HCT116 (cell line): ENCODE measurements around the gene KDM5C. TPM values are rescaled to one million over a fixed set of nuclear protein-coding genes. Genes with fewer than 3 reads are reported as not detected.
A peak's percentile ranks its signal among the peaks of the same experiment; 100 is the strongest.

Experiments
- ATAC-seq: fragments of 200-7000 bp; cut with Tn5 transposase; 2 replicates; pipeline ENCODE4 v1.9.1; 2020; ENCODE audit warnings: mild to moderate bottlenecking, moderate library complexity
- BruUV-seq: library from RNA; stranded (reverse); fragments of 400-500 nt; replicated peaks from 2 replicates; lab custom pipeline; 2021; lab: Mats Ljungman, UMichigan
- CTCF ChIA-PET: fragments of 300-600 bp; sonication (Branson Sonifier 250); formaldehyde crosslinking; loops from one replicate; lab custom pipeline; 2021; ENCODE audit warnings: antibody characterized with exemption; lab: Charles Lee
- POLR2A ChIA-PET: fragments of 300-600, 350-600 bp; sonication (Branson Sonifier 250); formaldehyde crosslinking; loops from one replicate; lab custom pipeline; 2021; ENCODE audit warnings: antibody characterized with exemption; lab: Charles Lee
- RAD21 ChIA-PET, 2 experiments: fragments of 300-600 bp; sonication (Branson Sonifier 250); formaldehyde crosslinking; loops; one replicate each; lab custom pipeline; 2023; ENCODE audit warnings: low total read pairs in 2 of 2; ENCODE audit not compliant: uncharacterized antibody in 2 of 2, unreplicated experiment in 2 of 2, low non-redundant PET in 1 of 2; lab: Charles Lee
- DNase-seq: peaks from one replicate; pipeline ENCODE4 v3.0.0-alpha.2; 2010; ENCODE audit warnings: low read depth, low spot score
- H2AFZ ChIP-seq: fragments of 200-600 bp; shearing (Covaris generic), sonication (generic); 2 replicates; pipeline ENCODE4 v1.6.1; 2017; ENCODE audit warnings: low read depth, mixed run types, mixed read lengths, antibody characterized with exemption, low read length; ENCODE audit not compliant: poor library complexity, severe bottlenecking
- H3K27ac ChIP-seq: 2 replicates; pipeline ENCODE4 v1.5.1; 2012; ENCODE audit warnings: low read depth, low read length
- H3K27me3 ChIP-seq: fragments of 200-600 bp; sonication (generic); 2 replicates; pipeline ENCODE4 v1.6.1; 2016; ENCODE audit warnings: mixed run types, low read length, mixed read lengths; ENCODE audit not compliant: insufficient read depth
- H3K36me3 ChIP-seq, 2 experiments: fragments of 200-500 bp in 1 of 2; fragments of 200-600 bp in 1 of 2; sonication (Bioruptor generic) in 1 of 2; sonication (generic) in 1 of 2; 2 replicates each; pipeline versions ENCODE4 v1.5.1 to v1.6.1; 2014 to 2016; ENCODE audit warnings: low read length in 2 of 2, inconsistent platforms in 1 of 2, mixed read lengths in 1 of 2, mixed run types in 1 of 2; ENCODE audit not compliant: insufficient read depth in 2 of 2, control insufficient read depth in 1 of 2
- H3K4me1 ChIP-seq, 2 experiments: fragments of 200-600 bp in 1 of 2; sonication (generic) in 1 of 2; 2 replicates each; pipeline versions ENCODE4 v1.5.1 to v1.6.1; 2012 to 2017; ENCODE audit warnings: low read length in 2 of 2, inconsistent platforms in 1 of 2, mild to moderate bottlenecking in 1 of 2, mixed read lengths in 1 of 2, mixed run types in 1 of 2, moderate library complexity in 1 of 2; ENCODE audit not compliant: insufficient read depth in 2 of 2, control insufficient read depth in 1 of 2
- H3K4me2 ChIP-seq: fragments of 200-600 bp; sonication (generic); 2 replicates; pipeline ENCODE4 v1.6.1; 2017; ENCODE audit warnings: mixed run types, low read length, mixed read lengths
- H3K4me3 ChIP-seq, 2 experiments: fragments of 200-600 bp in 1 of 2; sonication (generic) in 1 of 2; replicated peaks in 1 of 2; 2 replicates each; pipeline ENCODE4 v1.5.1; 2011 to 2016; ENCODE audit warnings: low read length in 2 of 2, control low read depth in 1 of 2, low read depth in 1 of 2, mild to moderate bottlenecking in 1 of 2, mixed read lengths in 1 of 2, mixed run types in 1 of 2
- H3K79me2 ChIP-seq: fragments of 200-600 bp; sonication (generic); 2 replicates; pipeline ENCODE4 v1.6.1; 2017; ENCODE audit warnings: mild to moderate bottlenecking, mixed run types, low read length, moderate library complexity, mixed read lengths; ENCODE audit not compliant: insufficient read depth
- H3K9ac ChIP-seq: fragments of 200-600 bp; sonication (generic); 2 replicates; pipeline ENCODE4 v1.6.1; 2016; ENCODE audit warnings: low read length, mixed read lengths
- H3K9me2 ChIP-seq: fragments of 200-600 bp; sonication (generic), shearing (Covaris generic); 2 replicates; pipeline ENCODE4 v1.6.1; 2017; ENCODE audit warnings: mixed run types, mild to moderate bottlenecking, moderate library complexity; ENCODE audit not compliant: insufficient read depth
- H3K9me3 ChIP-seq, 2 experiments: fragments of 200-500 bp in 1 of 2; fragments of 200-600 bp in 1 of 2; sonication (Bioruptor generic) in 1 of 2; sonication (generic) in 1 of 2; 2 replicates each; pipeline ENCODE4 v1.6.1; 2014 to 2017; ENCODE audit warnings: low read length in 2 of 2, mixed read lengths in 2 of 2, inconsistent platforms in 1 of 2, low read depth in 1 of 2, mild to moderate bottlenecking in 1 of 2, mixed run types in 1 of 2, moderate library complexity in 1 of 2; ENCODE audit not compliant: control insufficient read depth in 1 of 2, insufficient read depth in 1 of 2
- H4K20me1 ChIP-seq: fragments of 200-600 bp; sonication (generic), shearing (Covaris generic); 2 replicates; pipeline ENCODE4 v1.6.1; 2017; ENCODE audit warnings: mixed run types, mild to moderate bottlenecking, moderate library complexity; ENCODE audit not compliant: insufficient read depth
- CEBPB ChIP-seq: IDR thresholded peaks from 2 replicates; pipeline ENCODE4 v1.6.1; 2012; ENCODE audit warnings: low read depth
- EZH2 ChIP-seq: fragments of 200-600 bp; sonication (generic); IDR thresholded peaks from 2 replicates; pipeline ENCODE4 v1.6.1; 2017; ENCODE audit warnings: antibody characterized with exemption, mixed run types
- FOSL1 ChIP-seq: IDR thresholded peaks from 2 replicates; pipeline ENCODE4 v1.6.1; 2012; ENCODE audit warnings: low read depth
- JUND ChIP-seq: IDR thresholded peaks from 2 replicates; pipeline ENCODE4 v1.6.1; 2012
- REST ChIP-seq: IDR thresholded peaks from 2 replicates; pipeline ENCODE4 v1.6.1; 2012; ENCODE audit warnings: low read depth
- SRF ChIP-seq: IDR thresholded peaks from 2 replicates; pipeline ENCODE4 v1.6.1; 2012; ENCODE audit warnings: low read depth
- TCF7L2 ChIP-seq: IDR thresholded peaks from 2 replicates; pipeline ENCODE4 v1.7.0; 2011; ENCODE audit warnings: borderline replicate concordance, inconsistent platforms; ENCODE audit not compliant: insufficient read depth, insufficient read length; ENCODE audit errors: extremely low read depth
- ZBTB33 ChIP-seq: IDR thresholded peaks from 2 replicates; pipeline ENCODE4 v1.6.1; 2011; ENCODE audit warnings: mild to moderate bottlenecking, low read length, moderate library complexity; ENCODE audit not compliant: insufficient replicate concordance; ENCODE audit errors: extremely low read depth
- intact Hi-C: fragments of 100-400 bp; cut with micrococcal nuclease; formaldehyde crosslinking; loops from 2 replicates; pipeline ENCODE4 v1.10.0; 2022
- total RNA-seq: library from RNA; stranded (reverse); gene quantifications from one replicate; pipeline ENCODE4 v1.2.1, GENCODE V29; 2021; ENCODE audit not compliant: unreplicated experiment

Gene KDM5C
- total RNA-seq, 1 experiment from 2014 or later: 72.9 TPM

GRCh38 chrX:53265771-53266574, 41.0 kb upstream of the KDM5C start (continued):
- TF ChIP-seq REST (no peak), EZH2 (no peak), ZBTB33 (no peak), FOSL1 (no peak), CEBPB (no peak)

GRCh38 chrX:53263597-53264094, 38.6 kb upstream of the KDM5C start:
- ChIA-PET CTCF (no interaction called here), POLR2A (interaction anchor here (1.0 kb wide), 1 partner anchor 38 kb away, joined by 4 read pairs; the partner anchor contains the start of gene KDM5C)
- 0 out of 4 replicates have a peak overlapping the region, but pooled peaks of 1 of the 2 experiments have one; percentile 20 for H3K4me3 ChIP-seq
- no peaks in the 10 kb centered on the region for H3K9me2 ChIP-seq
- intact Hi-C loops: no loop called here
- H3K79me2 ChIP-seq: no peaks in the 10 kb centered on the region
- peak overlapping the region; percentile 65 for H3K27ac ChIP-seq
- peaks cover 34 to 42% of the 10 kb centered on the region in 2 experiments for H3K4me1 ChIP-seq
- ATAC-seq (peak; percentile 88), DNase-seq (peak; percentile 59)
- peak overlapping the region; percentile 65 for H3K4me2 ChIP-seq
- H2AFZ ChIP-seq: no peak overlapping the region
- H3K9me3 ChIP-seq: no peaks in the 10 kb centered on the region
- peak overlapping the region; percentile 41 for H3K9ac ChIP-seq
- no peaks in the 10 kb centered on the region for H3K27me3 ChIP-seq
- no peaks in the 10 kb centered on the region for H3K36me3 ChIP-seq
- no TSS peak for BruUV-seq
- TF ChIP-seq TCF7L2 (no peak), JUND (no peak), REST (no peak), SRF (no peak)
- TF ChIP-seq, all 23 proteins: peak for 0
- H4K20me1 ChIP-seq: no peaks in the 10 kb centered on the region
- RAD21 ChIA-PET: no interaction called here
